Measurements from ENCODE around the gene LIME1.

- TF ChIP-seq POLR2A (IDR thresholded peaks at IDR 0.05) (no peak), CTCF (IDR thresholded peaks at IDR 0.05) (no peak)
Observed at GRCh38 chr20:63748070-63748933, 11.8 kb downstream of the LIME1 start.
